ENCODE results near the gene SPIRE1. TPM values are rescaled to one million over a fixed set of nuclear protein-coding genes. Genes with fewer than 3 reads are reported as not detected.

SPIRE1 gene
- total and polyA plus RNA-seq, 2 of the 4 experiments (the other 2 are of a cell fraction) = 11.6 to 31.4 TPM

GRCh38 chr18:12421732-12422131 is 236.2 kb downstream of the SPIRE1 start:
- Histone ChIP-seq H3K79me1 (ENCODE audit: low read depth in 1 of 2, low read length in 2 of 2) (peaks cover 3 to 20% of the 10 kb centered on the region in 2 experiments; a peak in 3 of 4 replicates), H4K8ac (ENCODE audit: low read depth in 2 of 2, low read length in 2 of 2) (no peak overlapping the region), H4K20me1 (ENCODE audit: insufficient read depth, low read length) (no peaks in the 10 kb centered on the region), H3K9me1 (ENCODE audit: insufficient read depth, low read length) (peaks cover 6% of the 10 kb centered on the region; the same call in 1 of the 2 replicates), H2AK9ac (replicated peaks; ENCODE audit: low read depth, low read length, poor library complexity) (no peak overlapping the region), H3K36me3 (ENCODE audit: control insufficient read depth, insufficient read depth, low read length) (peaks cover 6% of the 10 kb centered on the region), H3K4me2 (ENCODE audit: low read depth, low read length) (no peak overlapping the region), H3K14ac (replicated peaks; ENCODE audit: low read depth, low read length) (no peak overlapping the region), H2AFZ (replicated peaks; ENCODE audit: low read length, poor library complexity) (no peak overlapping the region), H3K9me3 (ENCODE audit: control insufficient read depth, insufficient read depth, low read length) (no peaks in the 10 kb centered on the region), H2BK5ac (ENCODE audit: low read depth, low read length, poor library complexity, severe bottlenecking) (no peak overlapping the region), H3K4ac (ENCODE audit: low read depth, low read length) (no peak overlapping the region), H3K18ac (ENCODE audit: low read depth, low read length) (no peak overlapping the region), H3K9ac (ENCODE audit: low read depth, low read length) (no peak overlapping the region), H2BK120ac (ENCODE audit: low read depth, low read length) (no peak overlapping the region), H3K27me3 (ENCODE audit: control insufficient read depth, insufficient read depth, low read length) (no peaks in the 10 kb centered on the region), H3K4me1 (ENCODE audit: control insufficient read depth, insufficient read depth, low read length) (0 out of 2 replicates have a peak, but pooled peaks cover 4% of the 10 kb centered on the region), H2AK5ac (ENCODE audit: low read depth, low read length) (no peak overlapping the region), H2BK15ac (ENCODE audit: low read depth, low read length) (no peak overlapping the region), H3K56ac (ENCODE audit: extremely low read depth, insufficient read depth, low read length) (no peak overlapping the region), H4K91ac (ENCODE audit: insufficient read depth, low read depth, low read length) (no peak overlapping the region), H4K5ac (ENCODE audit: low read depth, low read length) (no peak overlapping the region), H3K27ac (ENCODE audit: insufficient read depth, low read length) (no peak overlapping the region), H2BK20ac (ENCODE audit: low read depth, low read length) (no peak overlapping the region), H3K23ac (ENCODE audit: low read depth, low read length) (no peak overlapping the region), H3K4me3 (ENCODE audit: insufficient read depth, low read depth, low read length) (no peak overlapping the region)
- CTCF ChIA-PET = interaction anchor here (0.6 kb wide), 1 partner anchor 22 kb away, joined by 4 read pairs; no protein-coding TSS in a partner anchor
- intact Hi-C loops (cut with micrococcal nuclease) (no loop called here), in situ Hi-C loops (cut with MboI; ENCODE audit: low sequenced_read_pairs) (no loop called here), dilution Hi-C loops (cut with HindIII; ENCODE audit: low sequenced_read_pairs, unreplicated experiment) (no loop called here)
- TF ChIP-seq ELK1 (IDR thresholded peaks at IDR 0.05; ENCODE audit: borderline replicate concordance, low read depth, low read length) = no peak
- no peak for TF ChIP-seq FOS (IDR thresholded peaks at IDR 0.05; ENCODE audit: low read depth, low read length)
- TF ChIP-seq SMC3 (IDR thresholded peaks at IDR 0.05; ENCODE audit: low read depth, low read length) = no peak
- TF ChIP-seq BHLHE40 (IDR thresholded peaks at IDR 0.05; ENCODE audit: low read depth, low read length) = no peak
- TF ChIP-seq USF2 (IDR thresholded peaks at IDR 0.05; ENCODE audit: low read depth, low read length) = no peak
- no peak for TF ChIP-seq RCOR1 (IDR thresholded peaks at IDR 0.05; ENCODE audit: insufficient replicate concordance, low read length)
- no peak for TF ChIP-seq MAZ (IDR thresholded peaks at IDR 0.05; ENCODE audit: borderline replicate concordance, low read depth, low read length)
- no peak for TF ChIP-seq CTCF (conservative IDR thresholded peaks at IDR 0.05; ENCODE audit: low read depth, low read length)
- no peak for TF ChIP-seq MXI1 (IDR thresholded peaks at IDR 0.05; ENCODE audit: borderline replicate concordance, low read depth, low read length)
- TF ChIP-seq NFE2L2 (IDR thresholded peaks at IDR 0.05; ENCODE audit: low read depth, low read length) = no peak
- TF ChIP-seq CEBPB (IDR thresholded peaks at IDR 0.05; ENCODE audit: low read depth, low read length) = no peak
- no peak for TF ChIP-seq CHD1 (IDR thresholded peaks at IDR 0.05; ENCODE audit: low read depth, low read length)
- no peak for TF ChIP-seq RAD21 (IDR thresholded peaks at IDR 0.05; ENCODE audit: low read length)
- no peak for TF ChIP-seq RFX5 (IDR thresholded peaks at IDR 0.05; ENCODE audit: low read depth, low read length)
- no peak for TF ChIP-seq POLR2A (IDR thresholded peaks at IDR 0.05; ENCODE audit: low read depth, low read length)
- TF ChIP-seq MAFK (IDR thresholded peaks at IDR 0.05; ENCODE audit: low read depth, low read length) = no peak
- DNase-seq (no peak), ATAC-seq (ENCODE audit: low read depth) (no peak)
- POLR2A ChIA-PET (ENCODE audit: unreplicated experiment) = no interaction called here
- BruUV-seq (replicated peaks) = no TSS peak
- 86% methylated on average over 1 of the region's 5 CpGs; no CpG with 5 or more reads in 1 of the 2 experiments for WGBS, 2 experiments (ENCODE audit: extremely low coverage in 2 of 2, insufficient read length in 1 of 2)

Data from IMR-90 (cell line).